ENCODE results near the gene BEGAIN. TPM values are rescaled to one million over a fixed set of nuclear protein-coding genes. Genes with fewer than 3 reads are reported as not detected.

Gene BEGAIN
- polyA plus RNA-seq, 1 donor from 2014 or later, result 10.9 TPM

DNA sequence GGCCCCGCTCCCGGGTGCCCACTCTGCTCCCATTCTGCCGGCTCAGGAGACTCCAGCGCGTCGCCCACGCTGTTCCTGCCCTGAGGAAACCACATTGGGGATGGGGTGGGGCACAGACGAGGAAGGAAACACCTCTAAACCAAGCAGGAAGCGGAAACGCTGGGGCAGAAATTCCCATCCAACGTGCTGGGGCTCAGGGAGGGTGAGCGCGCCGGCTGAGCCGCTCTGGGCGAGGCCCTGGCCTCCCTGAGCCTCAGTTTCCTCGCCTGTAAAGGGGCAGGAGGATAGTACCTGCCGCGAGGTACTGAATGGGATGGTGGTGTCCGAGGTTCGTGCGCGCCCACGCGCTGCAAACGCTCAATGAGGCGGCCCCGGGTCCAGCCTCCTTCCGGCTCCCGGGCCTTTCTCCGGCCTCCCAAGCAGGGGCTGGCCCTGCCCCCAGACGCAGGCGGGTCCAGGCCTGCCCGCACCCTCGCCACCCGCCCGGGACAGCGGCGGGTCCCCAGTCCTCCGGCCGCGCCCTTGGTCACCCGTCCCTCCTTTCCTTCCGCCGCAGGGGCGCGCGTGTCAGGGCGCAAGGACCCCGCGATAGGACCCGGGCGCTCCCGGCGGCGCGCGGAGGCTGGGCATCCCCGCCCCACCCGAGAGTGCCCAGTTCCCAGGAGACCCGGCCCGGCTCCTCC is 673 bp downstream of the BEGAIN start:
- no peaks in the 10 kb centered on the region for H3K79me2 ChIP-seq (replicated peaks; ENCODE audit: insufficient read depth, low read length)
- H3K4me3 ChIP-seq (ENCODE audit: low read length), result peak overlapping the region; percentile 86
- peak overlapping the region; percentile 68 for H3K9ac ChIP-seq (ENCODE audit: low read length)
- no peaks in the 10 kb centered on the region for H3K9me2 ChIP-seq (ENCODE audit: insufficient read depth, low read length)
- peak overlapping the region; percentile 68 for H3K4me2 ChIP-seq (ENCODE audit: low read length)
- H3K27me3 ChIP-seq (ENCODE audit: insufficient read depth, low read depth, low read length), result no peaks in the 10 kb centered on the region
- H3K9me3 ChIP-seq (ENCODE audit: low read length), result no peaks in the 10 kb centered on the region
- TF ChIP-seq, protein P1, sequence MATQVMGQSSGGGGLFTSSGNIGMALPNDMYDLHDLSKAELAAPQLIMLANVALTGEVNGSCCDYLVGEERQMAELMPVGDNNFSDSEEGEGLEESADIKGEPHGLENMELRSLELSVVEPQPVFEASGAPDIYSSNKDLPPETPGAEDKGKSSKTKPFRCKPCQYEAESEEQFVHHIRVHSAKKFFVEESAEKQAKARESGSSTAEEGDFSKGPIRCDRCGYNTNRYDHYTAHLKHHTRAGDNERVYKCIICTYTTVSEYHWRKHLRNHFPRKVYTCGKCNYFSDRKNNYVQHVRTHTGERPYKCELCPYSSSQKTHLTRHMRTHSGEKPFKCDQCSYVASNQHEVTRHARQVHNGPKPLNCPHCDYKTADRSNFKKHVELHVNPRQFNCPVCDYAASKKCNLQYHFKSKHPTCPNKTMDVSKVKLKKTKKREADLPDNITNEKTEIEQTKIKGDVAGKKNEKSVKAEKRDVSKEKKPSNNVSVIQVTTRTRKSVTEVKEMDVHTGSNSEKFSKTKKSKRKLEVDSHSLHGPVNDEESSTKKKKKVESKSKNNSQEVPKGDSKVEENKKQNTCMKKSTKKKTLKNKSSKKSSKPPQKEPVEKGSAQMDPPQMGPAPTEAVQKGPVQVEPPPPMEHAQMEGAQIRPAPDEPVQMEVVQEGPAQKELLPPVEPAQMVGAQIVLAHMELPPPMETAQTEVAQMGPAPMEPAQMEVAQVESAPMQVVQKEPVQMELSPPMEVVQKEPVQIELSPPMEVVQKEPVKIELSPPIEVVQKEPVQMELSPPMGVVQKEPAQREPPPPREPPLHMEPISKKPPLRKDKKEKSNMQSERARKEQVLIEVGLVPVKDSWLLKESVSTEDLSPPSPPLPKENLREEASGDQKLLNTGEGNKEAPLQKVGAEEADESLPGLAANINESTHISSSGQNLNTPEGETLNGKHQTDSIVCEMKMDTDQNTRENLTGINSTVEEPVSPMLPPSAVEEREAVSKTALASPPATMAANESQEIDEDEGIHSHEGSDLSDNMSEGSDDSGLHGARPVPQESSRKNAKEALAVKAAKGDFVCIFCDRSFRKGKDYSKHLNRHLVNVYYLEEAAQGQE (IDR thresholded peaks at IDR 0.05; ENCODE audit: borderline replicate concordance), result no peak
- TF ChIP-seq SMC3 (conservative IDR thresholded peaks at IDR 0.05; ENCODE audit: poor library complexity) (peak; percentile 43), POLR2AphosphoS5 (IDR thresholded peaks at IDR 0.05) (no peak), EP300 (conservative IDR thresholded peaks at IDR 0.05; ENCODE audit: poor library complexity, severe bottlenecking) (no peak), TAF1 (IDR thresholded peaks at IDR 0.05; ENCODE audit: low read depth) (no peak), MXI1 (conservative IDR thresholded peaks at IDR 0.05; ENCODE audit: poor library complexity, severe bottlenecking) (no peak)
- H3F3A ChIP-seq (ENCODE audit: insufficient read depth, low read length, poor library complexity, severe bottlenecking), result no peaks in the 10 kb centered on the region
- H3K36me3 ChIP-seq (ENCODE audit: insufficient read depth, low read length), result no peaks in the 10 kb centered on the region
- H3K27ac ChIP-seq (ENCODE audit: low read length), result no peak overlapping the region
- H2AFZ ChIP-seq (ENCODE audit: low read depth, low read length), result peak overlapping the region; percentile 4
- no peaks in the 10 kb centered on the region for H4K20me1 ChIP-seq (ENCODE audit: insufficient read depth)

DNA sequence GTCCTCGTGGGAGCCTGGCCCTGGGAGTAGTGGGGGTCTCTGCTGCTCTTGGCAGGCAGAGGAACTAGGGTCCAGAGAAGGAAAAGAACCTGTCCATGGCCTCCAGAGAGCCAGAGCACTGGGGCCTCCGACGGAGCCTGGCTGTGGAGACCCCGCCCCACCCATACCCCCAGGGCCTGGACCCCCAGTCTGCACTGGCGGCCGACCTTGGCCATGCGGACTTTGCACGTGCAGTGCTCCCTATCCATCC is 1.1 kb downstream of the BEGAIN start:
- H3K9me2 ChIP-seq (ENCODE audit: insufficient read depth, low read length), result no peaks in the 10 kb centered on the region
- no peaks in the 10 kb centered on the region for H4K20me1 ChIP-seq (ENCODE audit: insufficient read depth)
- H3F3A ChIP-seq (ENCODE audit: insufficient read depth, low read length, poor library complexity, severe bottlenecking), result no peaks in the 10 kb centered on the region
- H3K4me2 ChIP-seq (ENCODE audit: low read length), result peak overlapping the region; percentile 68
- H3K4me3 ChIP-seq (ENCODE audit: low read length), result peak overlapping the region; percentile 86
- no peaks in the 10 kb centered on the region for H3K27me3 ChIP-seq (ENCODE audit: insufficient read depth, low read depth, low read length)
- H3K27ac ChIP-seq (ENCODE audit: low read length), result no peak overlapping the region
- H2AFZ ChIP-seq (ENCODE audit: low read depth, low read length), result no peak overlapping the region
- H3K79me2 ChIP-seq (replicated peaks; ENCODE audit: insufficient read depth, low read length), result no peaks in the 10 kb centered on the region
- no peaks in the 10 kb centered on the region for H3K9me3 ChIP-seq (ENCODE audit: low read length)
- peak overlapping the region; percentile 68 for H3K9ac ChIP-seq (ENCODE audit: low read length)
- no peaks in the 10 kb centered on the region for H3K36me3 ChIP-seq (ENCODE audit: insufficient read depth, low read length)
- TF ChIP-seq SMC3 (conservative IDR thresholded peaks at IDR 0.05; ENCODE audit: poor library complexity), result no peak
- TF ChIP-seq, protein P1 (IDR thresholded peaks at IDR 0.05; ENCODE audit: borderline replicate concordance), result no peak
